ENCODE data around the gene CCDC146.
"Not testable (repeated sequence)": the region's sequence is repeated elsewhere in the genome, so short reads cannot be mapped to it uniquely, and the experiment has no call there.

Gene CCDC146

DNA sequence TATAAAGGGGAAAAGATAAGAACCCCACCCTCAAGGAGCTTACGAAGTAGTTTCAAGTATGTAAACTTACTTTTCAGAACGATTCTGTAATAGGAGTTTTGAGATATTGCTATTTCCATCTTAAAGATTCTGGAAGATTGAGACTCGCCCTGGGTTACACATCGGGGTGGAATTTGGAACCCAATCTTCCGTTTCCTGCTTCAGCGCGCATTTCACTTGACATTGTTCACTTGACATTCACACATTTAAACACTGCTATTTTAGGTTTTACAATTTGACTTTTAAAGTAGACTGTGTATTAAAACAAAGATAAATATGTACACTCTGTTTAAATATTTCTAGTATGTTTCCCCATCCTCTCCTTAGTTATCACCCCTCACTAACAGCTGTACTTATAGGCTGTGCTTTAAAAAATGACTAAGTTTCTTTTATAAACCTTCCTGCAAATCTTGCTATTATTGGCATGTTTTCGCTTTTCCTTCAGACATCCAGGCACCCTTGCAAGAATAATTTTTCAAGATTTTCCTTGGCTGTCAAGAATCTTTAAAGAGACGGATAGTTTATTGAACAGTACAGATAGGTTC, 55.0 kb downstream of the CCDC146 start:
- not testable (repeated sequence) for H3K4me3 ChIP-seq (ENCODE audit: insufficient read depth, low read depth, low read length); H3K9me3 ChIP-seq (ENCODE audit: control insufficient read depth, low read length); H3K36me3 ChIP-seq (ENCODE audit: control insufficient read depth, insufficient read depth, low read length); H3K4me1 ChIP-seq (ENCODE audit: control insufficient read depth, insufficient read depth, low read length); H3K27me3 ChIP-seq (ENCODE audit: control insufficient read depth, insufficient read depth, low read length, poor library complexity, severe bottlenecking); H3K27ac ChIP-seq (ENCODE audit: insufficient read depth, low read depth, low read length, poor library complexity, severe bottlenecking)
- WGBS, 2 experiments: 97% methylated on average over 5 to 8 of the region's 9 CpGs

DNA sequence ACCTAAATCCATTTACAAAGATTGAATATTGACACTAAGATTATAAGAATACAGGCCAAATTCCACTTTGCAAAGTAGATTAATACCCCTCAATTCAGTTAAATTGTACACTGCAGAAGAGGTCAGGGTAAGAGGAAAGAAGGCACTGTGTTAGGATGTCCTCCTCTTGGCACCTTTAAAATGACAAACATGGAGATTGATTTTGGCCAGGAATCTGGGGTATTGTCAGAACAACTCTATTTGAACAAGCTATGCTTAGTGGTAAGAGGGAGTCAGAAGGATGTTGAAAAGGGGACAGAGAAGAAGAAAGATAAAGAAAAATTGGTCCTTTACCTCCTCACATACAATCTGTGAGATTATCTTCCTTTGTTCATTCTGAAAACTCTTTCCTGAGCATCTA, 55.6 kb downstream of the CCDC146 start:
- H3K27me3 ChIP-seq (ENCODE audit: control insufficient read depth, insufficient read depth, low read length, poor library complexity, severe bottlenecking); H3K27ac ChIP-seq (ENCODE audit: insufficient read depth, low read depth, low read length, poor library complexity, severe bottlenecking); H3K4me3 ChIP-seq (ENCODE audit: insufficient read depth, low read depth, low read length); H3K9me3 ChIP-seq (ENCODE audit: control insufficient read depth, low read length); H3K4me1 ChIP-seq (ENCODE audit: control insufficient read depth, insufficient read depth, low read length); H3K36me3 ChIP-seq (ENCODE audit: control insufficient read depth, insufficient read depth, low read length): not testable (repeated sequence)

DNA sequence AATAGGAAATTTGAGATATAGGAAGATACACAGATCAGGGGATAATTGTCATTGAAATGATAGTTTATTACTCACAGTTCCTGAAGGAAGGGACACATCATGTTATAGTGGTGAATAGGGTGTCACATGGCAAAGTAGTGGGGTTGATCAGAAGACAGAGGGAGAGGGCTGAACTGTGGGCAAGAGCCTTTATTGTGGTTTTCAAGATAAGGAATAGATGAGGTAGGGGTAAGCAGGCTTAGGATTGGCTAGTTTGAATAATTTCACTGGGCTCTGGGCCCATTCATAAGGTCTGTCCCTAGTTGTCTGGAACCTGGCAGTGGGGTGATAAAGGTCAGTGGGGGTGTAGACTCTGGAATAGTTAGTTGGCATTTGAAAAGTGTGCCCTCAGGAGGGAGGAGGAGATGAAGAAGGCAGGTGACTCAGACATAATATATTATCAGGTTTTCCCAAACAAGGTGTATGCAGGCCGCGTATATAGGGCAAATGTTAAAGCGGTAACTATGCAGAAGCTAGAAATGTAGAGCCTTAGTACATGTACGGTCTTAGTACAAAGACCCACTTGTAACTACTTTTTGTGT, 58.7 kb downstream of the CCDC146 start:
- WGBS, 2 experiments: 95 to 98% methylated on average over 4 of the region's 4 CpGs
- no peak overlapping the region for H3K4me3 ChIP-seq (ENCODE audit: insufficient read depth, low read depth, low read length)
- H3K27ac ChIP-seq (ENCODE audit: insufficient read depth, low read depth, low read length, poor library complexity, severe bottlenecking): no peak overlapping the region

DNA sequence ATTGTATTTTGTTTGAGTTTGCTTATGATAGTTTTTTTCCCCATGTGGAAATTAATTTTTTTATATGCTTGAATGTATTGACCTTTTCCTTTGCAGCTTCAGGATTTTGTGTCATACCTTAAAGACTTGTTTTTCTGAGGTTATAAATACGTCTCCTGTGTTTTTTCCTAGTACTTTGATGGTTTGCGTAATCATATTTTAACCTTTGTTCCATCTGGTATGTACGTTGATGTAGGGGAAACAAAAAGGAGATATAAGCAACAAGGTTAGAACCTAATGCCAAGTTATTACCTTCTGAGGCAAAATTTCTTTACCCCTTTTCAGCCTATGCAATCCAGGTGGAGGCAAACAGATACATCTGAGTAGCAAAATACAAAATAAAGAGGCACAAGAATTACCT, 59.3 kb downstream of the CCDC146 start:
- H3K36me3 ChIP-seq (ENCODE audit: control insufficient read depth, insufficient read depth, low read length): no peaks in the 10 kb centered on the region
- 94 to 98% methylated on average over 3 of the region's 3 CpGs for WGBS, 2 experiments
- H3K4me1 ChIP-seq (ENCODE audit: control insufficient read depth, insufficient read depth, low read length): no peaks in the 10 kb centered on the region
- no peaks in the 10 kb centered on the region for H3K9me3 ChIP-seq (ENCODE audit: control insufficient read depth, low read length)
- H3K4me3 ChIP-seq (ENCODE audit: insufficient read depth, low read depth, low read length): no peak overlapping the region
- H3K27me3 ChIP-seq (ENCODE audit: control insufficient read depth, insufficient read depth, low read length, poor library complexity, severe bottlenecking): no peaks in the 10 kb centered on the region
- no peak overlapping the region for H3K27ac ChIP-seq (ENCODE audit: insufficient read depth, low read depth, low read length, poor library complexity, severe bottlenecking)

More for the DNA sequence above, 58.7 kb downstream of the CCDC146 start:
- Histone ChIP-seq H3K27me3 (ENCODE audit: control insufficient read depth, insufficient read depth, low read length, poor library complexity, severe bottlenecking) (no peaks in the 10 kb centered on the region), H3K36me3 (ENCODE audit: control insufficient read depth, insufficient read depth, low read length) (no peaks in the 10 kb centered on the region), H3K4me1 (ENCODE audit: control insufficient read depth, insufficient read depth, low read length) (no peaks in the 10 kb centered on the region), H3K9me3 (ENCODE audit: control insufficient read depth, low read length) (no peaks in the 10 kb centered on the region)

DNA sequence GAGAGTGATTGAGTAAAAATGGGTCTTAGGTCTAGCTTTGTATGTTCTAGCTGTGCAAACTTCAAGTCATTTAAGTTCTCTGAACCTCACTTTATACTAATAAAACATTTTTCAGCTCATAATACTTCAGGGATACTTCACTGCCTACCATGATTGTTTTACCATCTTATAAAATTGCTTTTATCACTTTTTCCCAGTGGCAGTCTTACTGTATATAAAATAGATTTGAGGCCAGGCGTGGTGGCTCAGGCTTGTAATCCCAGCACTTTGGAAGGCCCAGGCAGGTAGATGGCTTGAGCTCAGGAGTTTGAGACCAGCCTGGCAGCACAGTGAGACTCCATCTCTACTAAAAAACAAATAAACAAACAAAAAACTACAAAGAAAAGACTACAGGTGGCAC, 59.8 kb downstream of the CCDC146 start:
- Histone ChIP-seq H3K27ac (ENCODE audit: insufficient read depth, low read depth, low read length, poor library complexity, severe bottlenecking) (no peak overlapping the region), H3K4me1 (ENCODE audit: control insufficient read depth, insufficient read depth, low read length) (no peaks in the 10 kb centered on the region), H3K9me3 (ENCODE audit: control insufficient read depth, low read length) (no peaks in the 10 kb centered on the region), H3K27me3 (ENCODE audit: control insufficient read depth, insufficient read depth, low read length, poor library complexity, severe bottlenecking) (no peaks in the 10 kb centered on the region), H3K36me3 (ENCODE audit: control insufficient read depth, insufficient read depth, low read length) (no peaks in the 10 kb centered on the region), H3K4me3 (ENCODE audit: insufficient read depth, low read depth, low read length) (no peak overlapping the region)
- WGBS, 2 experiments: 94 to 96% methylated on average over 1 of the region's 1 CpG

DNA sequence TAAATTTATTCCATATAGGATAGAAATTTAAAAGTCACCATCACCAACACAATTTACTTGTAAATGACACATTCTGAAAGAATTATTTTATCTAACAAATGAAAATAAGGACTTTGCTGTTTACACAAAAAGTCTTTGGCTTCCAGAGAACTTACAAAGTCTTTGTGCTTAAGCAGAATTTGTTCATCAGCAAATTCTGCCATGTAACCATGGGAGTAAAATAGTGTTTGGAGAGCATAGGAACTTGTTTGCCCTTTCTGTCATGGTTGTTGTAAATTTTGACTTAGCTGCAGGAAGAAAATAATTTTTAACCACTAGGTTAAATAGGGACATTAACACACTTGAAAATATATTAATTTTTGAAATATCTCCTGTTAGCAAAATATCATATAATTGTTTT, 62.0 kb downstream of the CCDC146 start:
- Histone ChIP-seq H3K27ac (ENCODE audit: insufficient read depth, low read depth, low read length, poor library complexity, severe bottlenecking) (no peak overlapping the region), H3K9me3 (ENCODE audit: control insufficient read depth, low read length) (no peaks in the 10 kb centered on the region), H3K4me3 (ENCODE audit: insufficient read depth, low read depth, low read length) (no peak overlapping the region), H3K27me3 (ENCODE audit: control insufficient read depth, insufficient read depth, low read length, poor library complexity, severe bottlenecking) (no peaks in the 10 kb centered on the region), H3K4me1 (ENCODE audit: control insufficient read depth, insufficient read depth, low read length) (no peaks in the 10 kb centered on the region), H3K36me3 (ENCODE audit: control insufficient read depth, insufficient read depth, low read length) (no peaks in the 10 kb centered on the region)

DNA sequence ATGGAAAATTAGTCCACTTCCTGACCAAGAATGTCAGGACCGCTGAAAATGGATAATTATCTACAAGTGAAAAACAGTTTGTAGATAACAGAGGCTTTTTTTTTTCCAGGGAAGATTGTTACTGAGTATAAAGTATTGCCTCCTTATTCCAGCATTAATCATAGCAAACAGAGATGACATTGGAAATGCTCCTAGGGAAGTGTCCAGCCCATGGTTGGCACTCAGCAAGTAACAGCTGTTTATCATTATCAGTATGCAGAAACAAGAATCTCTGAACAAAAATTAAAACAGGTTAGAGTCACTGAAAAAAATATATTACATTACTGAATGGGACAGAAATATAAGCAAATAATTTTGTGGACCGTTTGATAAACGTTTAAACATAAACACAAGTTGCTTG, 62.6 kb downstream of the CCDC146 start:
- H3K36me3 ChIP-seq (ENCODE audit: control insufficient read depth, insufficient read depth, low read length): no peaks in the 10 kb centered on the region
- WGBS, 2 experiments: 90 to 94% methylated on average over 3 of the region's 3 CpGs

DNA sequence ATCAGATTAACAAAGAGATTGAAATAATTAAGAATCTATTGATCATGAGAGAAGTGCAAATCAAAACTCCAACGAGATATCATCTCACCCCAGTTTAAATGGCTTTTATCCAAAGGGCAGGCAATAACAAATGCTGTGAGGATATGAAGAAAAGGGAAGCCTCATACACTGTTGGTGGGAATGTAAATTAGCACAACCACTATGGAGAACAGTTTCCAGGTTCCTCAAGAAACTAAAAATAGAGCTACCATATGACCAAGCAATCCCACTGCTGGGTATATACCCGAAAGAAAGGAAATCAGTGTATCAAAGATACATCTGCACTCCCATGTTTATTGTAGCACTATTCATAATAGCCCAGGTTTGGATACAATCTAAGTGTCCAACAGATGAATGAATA, 63.5 kb downstream of the CCDC146 start:
- Histone ChIP-seq H3K9me3 (ENCODE audit: control insufficient read depth, low read length) (no peaks in the 10 kb centered on the region), H3K4me3 (ENCODE audit: insufficient read depth, low read depth, low read length) (no peak overlapping the region), H3K27ac (ENCODE audit: insufficient read depth, low read depth, low read length, poor library complexity, severe bottlenecking) (no peak overlapping the region), H3K36me3 (ENCODE audit: control insufficient read depth, insufficient read depth, low read length) (no peaks in the 10 kb centered on the region), H3K27me3 (ENCODE audit: control insufficient read depth, insufficient read depth, low read length, poor library complexity, severe bottlenecking) (no peaks in the 10 kb centered on the region), H3K4me1 (ENCODE audit: control insufficient read depth, insufficient read depth, low read length) (no peaks in the 10 kb centered on the region)
- WGBS, 2 experiments: 95 to 100% methylated on average over 1 to 2 of the region's 2 CpGs

More for the DNA sequence above, 62.6 kb downstream of the CCDC146 start:
- Histone ChIP-seq H3K4me3 (ENCODE audit: insufficient read depth, low read depth, low read length) (no peak overlapping the region), H3K9me3 (ENCODE audit: control insufficient read depth, low read length) (no peaks in the 10 kb centered on the region), H3K27me3 (ENCODE audit: control insufficient read depth, insufficient read depth, low read length, poor library complexity, severe bottlenecking) (no peaks in the 10 kb centered on the region), H3K27ac (ENCODE audit: insufficient read depth, low read depth, low read length, poor library complexity, severe bottlenecking) (no peak overlapping the region), H3K4me1 (ENCODE audit: control insufficient read depth, insufficient read depth, low read length) (no peaks in the 10 kb centered on the region)

DNA sequence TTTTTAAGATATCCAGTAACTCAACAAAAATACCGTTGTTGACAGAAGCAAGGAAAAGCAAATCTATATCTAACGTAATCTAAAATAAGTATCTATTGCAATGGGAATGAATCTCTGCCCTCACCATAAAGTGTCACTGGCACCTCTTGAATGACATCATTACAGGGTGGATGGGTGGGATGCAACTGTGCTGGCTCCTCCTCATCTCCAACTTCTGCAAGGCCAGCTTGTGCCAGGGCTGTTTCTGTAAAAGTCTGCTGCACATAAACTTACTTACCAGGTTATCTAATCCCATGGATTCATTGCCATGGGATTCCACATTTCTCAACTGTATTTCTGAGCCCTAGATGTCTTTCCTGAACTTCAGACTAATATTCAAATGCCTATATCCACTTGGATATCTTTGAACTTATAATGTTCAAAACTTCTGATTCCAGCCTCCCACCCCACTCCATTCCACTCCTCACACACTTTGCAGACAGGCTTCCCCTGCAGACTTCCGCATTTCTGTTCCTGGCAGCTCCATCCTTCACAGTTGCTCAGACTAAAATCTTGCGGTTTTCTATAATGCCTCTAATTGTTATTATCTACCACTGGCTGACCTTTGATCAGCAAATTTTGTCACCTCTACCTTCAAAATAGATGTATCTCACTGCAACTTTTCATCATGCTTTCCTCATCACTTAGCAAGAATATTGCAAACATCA, 66.5 kb downstream of the CCDC146 start:
- Histone ChIP-seq H3K36me3 (ENCODE audit: control insufficient read depth, insufficient read depth, low read length) (no peaks in the 10 kb centered on the region), H3K4me1 (ENCODE audit: control insufficient read depth, insufficient read depth, low read length) (no peaks in the 10 kb centered on the region), H3K27me3 (ENCODE audit: control insufficient read depth, insufficient read depth, low read length, poor library complexity, severe bottlenecking) (no peaks in the 10 kb centered on the region), H3K27ac (ENCODE audit: insufficient read depth, low read depth, low read length, poor library complexity, severe bottlenecking) (no peak overlapping the region), H3K9me3 (ENCODE audit: control insufficient read depth, low read length) (no peaks in the 10 kb centered on the region), H3K4me3 (ENCODE audit: insufficient read depth, low read depth, low read length) (no peak overlapping the region)
- WGBS, 2 experiments: 92 to 97% methylated on average over 4 of the region's 4 CpGs

DNA sequence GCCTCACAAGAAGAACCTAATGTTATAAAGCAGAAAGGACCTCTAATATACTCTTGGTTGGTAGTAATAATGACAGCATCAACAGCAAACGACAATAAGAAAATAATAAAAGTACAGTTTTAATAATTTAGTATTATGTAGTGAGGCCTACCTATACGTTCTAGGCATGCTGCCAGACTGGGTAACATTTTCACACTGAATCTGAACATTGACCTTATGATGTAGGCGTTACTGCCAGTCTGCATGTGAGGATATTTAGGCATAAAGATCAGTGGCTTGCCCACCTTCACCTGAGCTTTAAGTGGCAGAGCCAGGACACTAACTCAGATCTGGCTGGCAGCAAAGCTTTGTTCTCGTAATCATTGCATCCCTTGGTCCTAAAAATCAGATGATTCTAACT, 74.7 kb downstream of the CCDC146 start:
- Histone ChIP-seq H3K9me3 (ENCODE audit: control insufficient read depth, low read length) (no peaks in the 10 kb centered on the region), H3K36me3 (ENCODE audit: control insufficient read depth, insufficient read depth, low read length) (no peaks in the 10 kb centered on the region), H3K4me3 (ENCODE audit: insufficient read depth, low read depth, low read length) (no peak overlapping the region), H3K4me1 (ENCODE audit: control insufficient read depth, insufficient read depth, low read length) (peaks cover 5% of the 10 kb centered on the region), H3K27me3 (ENCODE audit: control insufficient read depth, insufficient read depth, low read length, poor library complexity, severe bottlenecking) (no peaks in the 10 kb centered on the region), H3K27ac (ENCODE audit: insufficient read depth, low read depth, low read length, poor library complexity, severe bottlenecking) (no peak overlapping the region)
- 90 to 95% methylated on average over 3 to 4 of the region's 4 CpGs for WGBS, 2 experiments
